Uterus (tissue), 2 donors: ENCODE results near the gene ALDH6A1.

Source experiments
- CTCF ChIP-seq, 4 experiments: fragments of 200-600 bp in 2 of 4; fragments of 450-650 bp in 2 of 4; sonication (generic) in 2 of 4; IDR thresholded peaks; one replicate each; pipeline ENCODE4 v1.5.1; 2016 to 2019; ENCODE audit warnings: antibody characterized with exemption in 4 of 4, mild to moderate bottlenecking in 2 of 4, moderate library complexity in 1 of 4
- POLR2A ChIP-seq, 2 donors: fragments of 450-650 bp; IDR thresholded peaks; one replicate each; pipeline ENCODE4 v1.6.1; 2016; ENCODE audit warnings: antibody characterized with exemption in 2 of 2, mild to moderate bottlenecking in 1 of 2, moderate library complexity in 1 of 2

GRCh38 chr14:74014299-74014698 lies 70.0 kb downstream of the ALDH6A1 start:
- TF ChIP-seq CTCF (IDR thresholded peaks at IDR 0.05): no peak
- TF ChIP-seq POLR2A (IDR thresholded peaks at IDR 0.05): no peak
